HCT116 (cell line): ENCODE results near the gene TBCD. TPM values are rescaled to one million over a fixed set of nuclear protein-coding genes. Genes with fewer than 3 reads are reported as not detected.

Source experiments
- ATAC-seq: fragments of 200-7000 bp; cut with Tn5 transposase; 2 replicates; pipeline ENCODE4 v1.9.1; 2020; ENCODE audit warnings: mild to moderate bottlenecking, moderate library complexity
- BruUV-seq: library from RNA; stranded (reverse); fragments of 400-500 nt; replicated peaks from 2 replicates; lab custom pipeline; 2021; lab: Mats Ljungman, UMichigan
- CTCF ChIA-PET: fragments of 300-600 bp; sonication (Branson Sonifier 250); formaldehyde crosslinking; loops from one replicate; lab custom pipeline; 2021; ENCODE audit warnings: antibody characterized with exemption; lab: Charles Lee
- POLR2A ChIA-PET: fragments of 300-600, 350-600 bp; sonication (Branson Sonifier 250); formaldehyde crosslinking; loops from one replicate; lab custom pipeline; 2021; ENCODE audit warnings: antibody characterized with exemption; lab: Charles Lee
- RAD21 ChIA-PET, 2 experiments: fragments of 300-600 bp; sonication (Branson Sonifier 250); formaldehyde crosslinking; loops; one replicate each; lab custom pipeline; 2023; ENCODE audit warnings: low total read pairs in 2 of 2; ENCODE audit not compliant: uncharacterized antibody in 2 of 2, unreplicated experiment in 2 of 2, low non-redundant PET in 1 of 2; lab: Charles Lee
- DNase-seq: peaks from one replicate; pipeline ENCODE4 v3.0.0-alpha.2; 2010; ENCODE audit warnings: low read depth, low spot score
- H2AFZ ChIP-seq: fragments of 200-600 bp; shearing (Covaris generic), sonication (generic); 2 replicates; pipeline ENCODE4 v1.6.1; 2017; ENCODE audit warnings: low read depth, mixed run types, mixed read lengths, antibody characterized with exemption, low read length; ENCODE audit not compliant: poor library complexity, severe bottlenecking
- H3K27ac ChIP-seq: 2 replicates; pipeline ENCODE4 v1.5.1; 2012; ENCODE audit warnings: low read depth, low read length
- H3K27me3 ChIP-seq: fragments of 200-600 bp; sonication (generic); 2 replicates; pipeline ENCODE4 v1.6.1; 2016; ENCODE audit warnings: mixed run types, low read length, mixed read lengths; ENCODE audit not compliant: insufficient read depth
- H3K36me3 ChIP-seq, 2 experiments: fragments of 200-500 bp in 1 of 2; fragments of 200-600 bp in 1 of 2; sonication (Bioruptor generic) in 1 of 2; sonication (generic) in 1 of 2; 2 replicates each; pipeline versions ENCODE4 v1.5.1 to v1.6.1; 2014 to 2016; ENCODE audit warnings: low read length in 2 of 2, inconsistent platforms in 1 of 2, mixed read lengths in 1 of 2, mixed run types in 1 of 2; ENCODE audit not compliant: insufficient read depth in 2 of 2, control insufficient read depth in 1 of 2
- H3K4me1 ChIP-seq, 2 experiments: fragments of 200-600 bp in 1 of 2; sonication (generic) in 1 of 2; 2 replicates each; pipeline versions ENCODE4 v1.5.1 to v1.6.1; 2012 to 2017; ENCODE audit warnings: low read length in 2 of 2, inconsistent platforms in 1 of 2, mild to moderate bottlenecking in 1 of 2, mixed read lengths in 1 of 2, mixed run types in 1 of 2, moderate library complexity in 1 of 2; ENCODE audit not compliant: insufficient read depth in 2 of 2, control insufficient read depth in 1 of 2
- H3K4me2 ChIP-seq: fragments of 200-600 bp; sonication (generic); 2 replicates; pipeline ENCODE4 v1.6.1; 2017; ENCODE audit warnings: mixed run types, low read length, mixed read lengths
- H3K4me3 ChIP-seq, 2 experiments: fragments of 200-600 bp in 1 of 2; sonication (generic) in 1 of 2; replicated peaks in 1 of 2; 2 replicates each; pipeline ENCODE4 v1.5.1; 2011 to 2016; ENCODE audit warnings: low read length in 2 of 2, control low read depth in 1 of 2, low read depth in 1 of 2, mild to moderate bottlenecking in 1 of 2, mixed read lengths in 1 of 2, mixed run types in 1 of 2
- H3K79me2 ChIP-seq: fragments of 200-600 bp; sonication (generic); 2 replicates; pipeline ENCODE4 v1.6.1; 2017; ENCODE audit warnings: mild to moderate bottlenecking, mixed run types, low read length, moderate library complexity, mixed read lengths; ENCODE audit not compliant: insufficient read depth
- H3K9ac ChIP-seq: fragments of 200-600 bp; sonication (generic); 2 replicates; pipeline ENCODE4 v1.6.1; 2016; ENCODE audit warnings: low read length, mixed read lengths
- H3K9me2 ChIP-seq: fragments of 200-600 bp; sonication (generic), shearing (Covaris generic); 2 replicates; pipeline ENCODE4 v1.6.1; 2017; ENCODE audit warnings: mixed run types, mild to moderate bottlenecking, moderate library complexity; ENCODE audit not compliant: insufficient read depth
- H3K9me3 ChIP-seq, 2 experiments: fragments of 200-500 bp in 1 of 2; fragments of 200-600 bp in 1 of 2; sonication (Bioruptor generic) in 1 of 2; sonication (generic) in 1 of 2; 2 replicates each; pipeline ENCODE4 v1.6.1; 2014 to 2017; ENCODE audit warnings: low read length in 2 of 2, mixed read lengths in 2 of 2, inconsistent platforms in 1 of 2, low read depth in 1 of 2, mild to moderate bottlenecking in 1 of 2, mixed run types in 1 of 2, moderate library complexity in 1 of 2; ENCODE audit not compliant: control insufficient read depth in 1 of 2, insufficient read depth in 1 of 2
- H4K20me1 ChIP-seq: fragments of 200-600 bp; sonication (generic), shearing (Covaris generic); 2 replicates; pipeline ENCODE4 v1.6.1; 2017; ENCODE audit warnings: mixed run types, mild to moderate bottlenecking, moderate library complexity; ENCODE audit not compliant: insufficient read depth
- CBX3 ChIP-seq: IDR thresholded peaks from 2 replicates; pipeline ENCODE4 v1.6.1; 2012; ENCODE audit warnings: low read depth
- CEBPB ChIP-seq: IDR thresholded peaks from 2 replicates; pipeline ENCODE4 v1.6.1; 2012; ENCODE audit warnings: low read depth
- ELF1 ChIP-seq: IDR thresholded peaks from 2 replicates; pipeline ENCODE4 v1.6.1; 2012; ENCODE audit warnings: low read depth, borderline replicate concordance
- EZH2 ChIP-seq: fragments of 200-600 bp; sonication (generic); IDR thresholded peaks from 2 replicates; pipeline ENCODE4 v1.6.1; 2017; ENCODE audit warnings: antibody characterized with exemption, mixed run types
- EZH2phosphoT487 ChIP-seq: fragments of 200-600 bp; IDR thresholded peaks from 2 replicates; pipeline ENCODE4 v1.6.1; 2018; ENCODE audit warnings: antibody characterized with exemption, borderline replicate concordance
- FOSL1 ChIP-seq: IDR thresholded peaks from 2 replicates; pipeline ENCODE4 v1.6.1; 2012; ENCODE audit warnings: low read depth
- JUND ChIP-seq: IDR thresholded peaks from 2 replicates; pipeline ENCODE4 v1.6.1; 2012
- MAX ChIP-seq: IDR thresholded peaks from 2 replicates; pipeline ENCODE4 v1.6.1; 2012
- POLR2A ChIP-seq: IDR thresholded peaks from 2 replicates; pipeline ENCODE4 v1.7.0; 2011; ENCODE audit warnings: borderline replicate concordance; ENCODE audit not compliant: insufficient read depth, insufficient read length; ENCODE audit errors: extremely low read depth
- POLR2AphosphoS5 ChIP-seq: IDR thresholded peaks from 2 replicates; pipeline ENCODE4 v1.6.1; 2011; ENCODE audit warnings: mild to moderate bottlenecking, low read depth, low read length, moderate library complexity
- RAD21 ChIP-seq: IDR thresholded peaks from 2 replicates; pipeline ENCODE4 v1.6.1; 2012; ENCODE audit warnings: low read depth, mild to moderate bottlenecking
- SIN3A ChIP-seq: IDR thresholded peaks from 2 replicates; pipeline ENCODE4 v1.6.1; 2012; ENCODE audit warnings: low read depth
- SRF ChIP-seq: IDR thresholded peaks from 2 replicates; pipeline ENCODE4 v1.6.1; 2012; ENCODE audit warnings: low read depth
- ZFX ChIP-seq: fragments of 450-650 bp; IDR thresholded peaks from 2 replicates; pipeline ENCODE4 v1.6.1; 2017
- ZNF274 ChIP-seq: fragments of 200-500 bp; sonication (Bioruptor generic); IDR thresholded peaks from 2 replicates; pipeline ENCODE4 v1.6.1; 2014; ENCODE audit warnings: mild to moderate bottlenecking, low read depth, low read length, inconsistent platforms
- intact Hi-C: fragments of 100-400 bp; cut with micrococcal nuclease; formaldehyde crosslinking; loops from 2 replicates; pipeline ENCODE4 v1.10.0; 2022
- total RNA-seq: library from RNA; stranded (reverse); gene quantifications from one replicate; pipeline ENCODE4 v1.2.1, GENCODE V29; 2021; ENCODE audit not compliant: unreplicated experiment
- TF ChIP-seq, protein P1 (sequence below): IDR thresholded peaks from 2 replicates; pipeline ENCODE4 v1.6.1; 2012; ENCODE audit warnings: low read depth
- TF ChIP-seq, protein P2 (sequence below): IDR thresholded peaks from 2 replicates; pipeline ENCODE4 v1.6.1; 2011; ENCODE audit warnings: mild to moderate bottlenecking, low read length, moderate library complexity; ENCODE audit not compliant: insufficient replicate concordance; ENCODE audit errors: extremely low read depth
- TF ChIP-seq, protein P3 (sequence below), 3 experiments: fragments of 200-600 bp in 1 of 3; sonication (generic) in 1 of 3; IDR thresholded peaks in 2 of 3; conservative IDR thresholded peaks in 1 of 3; 2 replicates each; pipeline ENCODE4 v1.5.1; 2012 to 2017; ENCODE audit warnings: low read depth in 2 of 3, low read length in 2 of 3, antibody characterized with exemption in 1 of 3, borderline replicate concordance in 1 of 3, control low read depth in 1 of 3, mild to moderate bottlenecking in 1 of 3, mixed read lengths in 1 of 3, mixed run types in 1 of 3, moderate library complexity in 1 of 3; ENCODE audit not compliant: insufficient read depth in 1 of 3

The TBCD gene
- total RNA-seq, 1 experiment from 2014 or later, result 152 TPM

DNA sequence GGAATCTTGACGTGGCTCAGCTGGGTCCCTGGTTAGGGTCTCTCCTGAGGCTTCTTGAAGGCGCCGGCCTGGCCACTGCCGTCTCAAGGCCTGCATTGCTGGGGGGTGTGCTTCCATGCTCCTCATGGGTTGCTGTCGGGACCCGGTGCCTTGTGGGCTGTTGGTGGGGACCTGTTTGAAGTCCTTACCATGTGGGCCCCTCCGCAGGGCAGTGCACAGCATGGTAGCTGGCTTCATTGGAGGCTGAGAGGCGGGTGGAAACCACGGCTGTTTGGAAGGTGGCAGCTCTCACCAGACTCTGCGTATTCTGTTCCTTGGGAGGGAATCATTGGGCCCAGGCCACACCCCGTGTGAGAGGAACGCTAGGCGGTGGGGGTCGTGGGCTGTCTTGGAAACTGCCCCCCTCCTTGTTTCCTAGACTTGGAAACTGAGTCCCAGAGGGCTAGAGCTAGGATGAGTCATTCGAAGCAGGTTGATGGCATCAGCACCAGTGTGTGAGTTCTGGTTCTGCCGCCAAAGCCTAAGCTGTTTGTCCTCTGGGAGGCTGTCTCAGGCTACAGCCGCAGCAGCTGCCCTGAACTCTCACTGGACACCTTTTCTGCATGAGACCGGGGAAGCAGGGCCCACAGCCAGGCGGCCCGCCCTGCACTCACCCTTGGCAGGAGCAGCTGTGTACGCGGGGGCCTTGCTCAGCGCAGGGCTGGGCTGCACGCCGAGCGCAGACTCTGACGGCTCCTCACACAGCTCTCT is 52.8 kb downstream of the TBCD start:
- no peak overlapping the region for H2AFZ ChIP-seq
- H3K79me2 ChIP-seq, result peaks cover 27% of the 10 kb centered on the region
- ATAC-seq (no peak), DNase-seq (no peak)
- no peaks in the 10 kb centered on the region for H3K27me3 ChIP-seq
- no peak overlapping the region for H3K4me2 ChIP-seq
- no TSS peak for BruUV-seq
- peaks cover 3 to 21% of the 10 kb centered on the region in 2 experiments; a peak in 2 of 4 replicates for H3K36me3 ChIP-seq
- no peak for TF ChIP-seq FOSL1
- no peak for TF ChIP-seq ZNF274
- TF ChIP-seq, protein P1, sequence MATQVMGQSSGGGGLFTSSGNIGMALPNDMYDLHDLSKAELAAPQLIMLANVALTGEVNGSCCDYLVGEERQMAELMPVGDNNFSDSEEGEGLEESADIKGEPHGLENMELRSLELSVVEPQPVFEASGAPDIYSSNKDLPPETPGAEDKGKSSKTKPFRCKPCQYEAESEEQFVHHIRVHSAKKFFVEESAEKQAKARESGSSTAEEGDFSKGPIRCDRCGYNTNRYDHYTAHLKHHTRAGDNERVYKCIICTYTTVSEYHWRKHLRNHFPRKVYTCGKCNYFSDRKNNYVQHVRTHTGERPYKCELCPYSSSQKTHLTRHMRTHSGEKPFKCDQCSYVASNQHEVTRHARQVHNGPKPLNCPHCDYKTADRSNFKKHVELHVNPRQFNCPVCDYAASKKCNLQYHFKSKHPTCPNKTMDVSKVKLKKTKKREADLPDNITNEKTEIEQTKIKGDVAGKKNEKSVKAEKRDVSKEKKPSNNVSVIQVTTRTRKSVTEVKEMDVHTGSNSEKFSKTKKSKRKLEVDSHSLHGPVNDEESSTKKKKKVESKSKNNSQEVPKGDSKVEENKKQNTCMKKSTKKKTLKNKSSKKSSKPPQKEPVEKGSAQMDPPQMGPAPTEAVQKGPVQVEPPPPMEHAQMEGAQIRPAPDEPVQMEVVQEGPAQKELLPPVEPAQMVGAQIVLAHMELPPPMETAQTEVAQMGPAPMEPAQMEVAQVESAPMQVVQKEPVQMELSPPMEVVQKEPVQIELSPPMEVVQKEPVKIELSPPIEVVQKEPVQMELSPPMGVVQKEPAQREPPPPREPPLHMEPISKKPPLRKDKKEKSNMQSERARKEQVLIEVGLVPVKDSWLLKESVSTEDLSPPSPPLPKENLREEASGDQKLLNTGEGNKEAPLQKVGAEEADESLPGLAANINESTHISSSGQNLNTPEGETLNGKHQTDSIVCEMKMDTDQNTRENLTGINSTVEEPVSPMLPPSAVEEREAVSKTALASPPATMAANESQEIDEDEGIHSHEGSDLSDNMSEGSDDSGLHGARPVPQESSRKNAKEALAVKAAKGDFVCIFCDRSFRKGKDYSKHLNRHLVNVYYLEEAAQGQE, result no peak
- no peak for TF ChIP-seq POLR2AphosphoS5
- TF ChIP-seq EZH2, result no peak
- TF ChIP-seq, protein P2, sequence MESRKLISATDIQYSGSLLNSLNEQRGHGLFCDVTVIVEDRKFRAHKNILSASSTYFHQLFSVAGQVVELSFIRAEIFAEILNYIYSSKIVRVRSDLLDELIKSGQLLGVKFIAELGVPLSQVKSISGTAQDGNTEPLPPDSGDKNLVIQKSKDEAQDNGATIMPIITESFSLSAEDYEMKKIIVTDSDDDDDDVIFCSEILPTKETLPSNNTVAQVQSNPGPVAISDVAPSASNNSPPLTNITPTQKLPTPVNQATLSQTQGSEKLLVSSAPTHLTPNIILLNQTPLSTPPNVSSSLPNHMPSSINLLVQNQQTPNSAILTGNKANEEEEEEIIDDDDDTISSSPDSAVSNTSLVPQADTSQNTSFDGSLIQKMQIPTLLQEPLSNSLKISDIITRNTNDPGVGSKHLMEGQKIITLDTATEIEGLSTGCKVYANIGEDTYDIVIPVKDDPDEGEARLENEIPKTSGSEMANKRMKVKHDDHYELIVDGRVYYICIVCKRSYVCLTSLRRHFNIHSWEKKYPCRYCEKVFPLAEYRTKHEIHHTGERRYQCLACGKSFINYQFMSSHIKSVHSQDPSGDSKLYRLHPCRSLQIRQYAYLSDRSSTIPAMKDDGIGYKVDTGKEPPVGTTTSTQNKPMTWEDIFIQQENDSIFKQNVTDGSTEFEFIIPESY, result no peak
- no peak for TF ChIP-seq RAD21
- no peak for TF ChIP-seq SRF
- no peak for TF ChIP-seq ZFX
- no peak for TF ChIP-seq CBX3
- no peak for TF ChIP-seq MAX
- no peak for TF ChIP-seq JUND
- no peak for TF ChIP-seq EZH2phosphoT487
- TF ChIP-seq, protein P3, sequence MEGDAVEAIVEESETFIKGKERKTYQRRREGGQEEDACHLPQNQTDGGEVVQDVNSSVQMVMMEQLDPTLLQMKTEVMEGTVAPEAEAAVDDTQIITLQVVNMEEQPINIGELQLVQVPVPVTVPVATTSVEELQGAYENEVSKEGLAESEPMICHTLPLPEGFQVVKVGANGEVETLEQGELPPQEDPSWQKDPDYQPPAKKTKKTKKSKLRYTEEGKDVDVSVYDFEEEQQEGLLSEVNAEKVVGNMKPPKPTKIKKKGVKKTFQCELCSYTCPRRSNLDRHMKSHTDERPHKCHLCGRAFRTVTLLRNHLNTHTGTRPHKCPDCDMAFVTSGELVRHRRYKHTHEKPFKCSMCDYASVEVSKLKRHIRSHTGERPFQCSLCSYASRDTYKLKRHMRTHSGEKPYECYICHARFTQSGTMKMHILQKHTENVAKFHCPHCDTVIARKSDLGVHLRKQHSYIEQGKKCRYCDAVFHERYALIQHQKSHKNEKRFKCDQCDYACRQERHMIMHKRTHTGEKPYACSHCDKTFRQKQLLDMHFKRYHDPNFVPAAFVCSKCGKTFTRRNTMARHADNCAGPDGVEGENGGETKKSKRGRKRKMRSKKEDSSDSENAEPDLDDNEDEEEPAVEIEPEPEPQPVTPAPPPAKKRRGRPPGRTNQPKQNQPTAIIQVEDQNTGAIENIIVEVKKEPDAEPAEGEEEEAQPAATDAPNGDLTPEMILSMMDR (IDR thresholded peaks at IDR 0.05 in 2 of 3, conservative IDR thresholded peaks at IDR 0.05 in 1 of 3; ENCODE audit: borderline replicate concordance in 1 of 3, insufficient read depth in 1 of 3, low read depth in 2 of 3, low read length in 2 of 3), result no peak
- TF ChIP-seq SIN3A, result no peak
- TF ChIP-seq ELF1, result no peak
- no peak for TF ChIP-seq CEBPB
- no peak for TF ChIP-seq POLR2A
- no peaks in the 10 kb centered on the region for H3K4me1 ChIP-seq
- ChIA-PET RAD21 (no interaction called here), POLR2A (no interaction called here), CTCF (no interaction called here)
- H3K9me2 ChIP-seq, result no peaks in the 10 kb centered on the region
- H4K20me1 ChIP-seq, result 0 out of 2 replicates have a peak, but pooled peaks cover 4% of the 10 kb centered on the region
- H3K4me3 ChIP-seq, result no peak overlapping the region
- no peaks in the 10 kb centered on the region for H3K9me3 ChIP-seq
- no peak overlapping the region for H3K9ac ChIP-seq
- intact Hi-C loops, result no loop called here
- no peak overlapping the region for H3K27ac ChIP-seq
